ENCODE results near the gene FLVCR1. TPM values are rescaled to one million over a fixed set of nuclear protein-coding genes. Genes with fewer than 3 reads are reported as not detected.

FLVCR1 gene
- total and polyA plus RNA-seq, 2 donors (not counting 3 experiments of a cell fraction or from before 2014, with no cell fraction given), result 3.2 to 11.9 TPM

DNA sequence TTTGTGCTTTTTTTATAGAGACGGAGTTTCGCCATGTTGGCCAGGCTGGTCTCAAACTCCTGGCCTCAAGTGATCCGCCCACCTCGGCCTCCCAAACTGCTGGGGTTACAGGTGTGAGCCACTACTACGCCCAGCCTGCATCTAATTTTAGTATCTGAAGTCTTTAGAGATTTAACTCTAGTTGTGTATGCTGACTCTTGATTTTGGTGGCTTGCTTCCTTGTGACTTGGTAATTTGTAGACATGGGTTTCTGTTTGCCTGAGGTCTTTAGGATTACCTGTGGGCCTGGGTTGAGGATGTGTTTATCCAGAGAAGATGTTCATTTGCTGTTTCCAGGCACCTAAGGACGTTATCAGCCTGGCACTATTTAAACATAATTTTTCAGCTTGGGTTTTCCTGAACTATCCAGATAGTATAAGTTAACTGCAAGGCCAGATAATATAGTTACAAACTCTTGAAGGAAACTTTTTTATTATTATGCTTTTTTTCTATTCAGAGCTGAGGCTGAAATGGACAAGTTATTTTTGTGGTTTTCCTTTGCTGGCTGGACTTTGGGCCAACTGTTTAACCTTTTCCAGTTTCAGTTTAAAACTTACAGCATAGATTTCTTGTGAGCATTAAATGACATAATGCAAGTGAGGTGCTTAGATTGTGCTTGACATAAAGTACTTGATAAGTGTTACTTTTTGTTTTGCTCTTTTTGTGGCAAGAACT lies 84.8 kb downstream of the FLVCR1 start:
- H3K4me1 ChIP-seq (ENCODE audit: control insufficient read depth, extremely low read depth, insufficient read depth, low read length), result no peaks in the 10 kb centered on the region
- POLR2A ChIA-PET, result no interaction called here
- H3K9me1 ChIP-seq (replicated peaks; ENCODE audit: control insufficient read depth, extremely low read depth, insufficient read depth, low read length), result no peaks in the 10 kb centered on the region
- H3K27me3 ChIP-seq (ENCODE audit: control insufficient read depth in 2 of 2, insufficient read depth in 2 of 2, low read length in 2 of 2), result peaks cover 9 to 24% of the 10 kb centered on the region in 2 experiments
- intact Hi-C loops (cut with micrococcal nuclease) (no loop called here), dilution Hi-C loops (cut with MboI; ENCODE audit: extremely low pct_ligation_motif_present, low sequenced_read_pairs) (no loop called here)
- H3K4me2 ChIP-seq (ENCODE audit: insufficient read depth, low read length), result no peak overlapping the region
- no peak overlapping the region for H2AFZ ChIP-seq (ENCODE audit: low read depth, low read length)
- no peaks in the 10 kb centered on the region for H3K36me3 ChIP-seq (ENCODE audit: control insufficient read depth in 2 of 2, extremely low read depth in 1 of 2, insufficient read depth in 2 of 2, low read length in 2 of 2)
- BruUV-seq (replicated peaks), result no TSS peak
- H3K9ac ChIP-seq (replicated peaks; ENCODE audit: extremely low read depth, insufficient read depth, low read length), result no peak overlapping the region
- no peak for DNase-seq (ENCODE audit: low read depth, low spot score)
- no peak for FAIRE-seq
- no peaks in the 10 kb centered on the region for H3K79me2 ChIP-seq (ENCODE audit: control insufficient read depth, insufficient read depth, low read length)
- H4K20me1 ChIP-seq (replicated peaks; ENCODE audit: control insufficient read depth, extremely low read depth, insufficient read depth, low read length), result no peaks in the 10 kb centered on the region
- TF ChIP-seq GATA2 (IDR thresholded peaks at IDR 0.05; ENCODE audit: insufficient read depth, insufficient read length, low read depth, low read length), result no peak
- TF ChIP-seq, protein P1, sequence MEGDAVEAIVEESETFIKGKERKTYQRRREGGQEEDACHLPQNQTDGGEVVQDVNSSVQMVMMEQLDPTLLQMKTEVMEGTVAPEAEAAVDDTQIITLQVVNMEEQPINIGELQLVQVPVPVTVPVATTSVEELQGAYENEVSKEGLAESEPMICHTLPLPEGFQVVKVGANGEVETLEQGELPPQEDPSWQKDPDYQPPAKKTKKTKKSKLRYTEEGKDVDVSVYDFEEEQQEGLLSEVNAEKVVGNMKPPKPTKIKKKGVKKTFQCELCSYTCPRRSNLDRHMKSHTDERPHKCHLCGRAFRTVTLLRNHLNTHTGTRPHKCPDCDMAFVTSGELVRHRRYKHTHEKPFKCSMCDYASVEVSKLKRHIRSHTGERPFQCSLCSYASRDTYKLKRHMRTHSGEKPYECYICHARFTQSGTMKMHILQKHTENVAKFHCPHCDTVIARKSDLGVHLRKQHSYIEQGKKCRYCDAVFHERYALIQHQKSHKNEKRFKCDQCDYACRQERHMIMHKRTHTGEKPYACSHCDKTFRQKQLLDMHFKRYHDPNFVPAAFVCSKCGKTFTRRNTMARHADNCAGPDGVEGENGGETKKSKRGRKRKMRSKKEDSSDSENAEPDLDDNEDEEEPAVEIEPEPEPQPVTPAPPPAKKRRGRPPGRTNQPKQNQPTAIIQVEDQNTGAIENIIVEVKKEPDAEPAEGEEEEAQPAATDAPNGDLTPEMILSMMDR (IDR thresholded peaks at IDR 0.05; ENCODE audit: extremely low read depth in 1 of 2, insufficient read depth in 1 of 2, low read depth in 1 of 2, low read length in 2 of 2), result no peak
- no peak for TF ChIP-seq FOS (IDR thresholded peaks at IDR 0.05; ENCODE audit: borderline replicate concordance, insufficient read depth, low read length)
- TF ChIP-seq EZH2 (IDR thresholded peaks at IDR 0.05; ENCODE audit: borderline replicate concordance, low read depth, low read length, severe bottlenecking), result no peak
- no peak for TF ChIP-seq POLR2A (IDR thresholded peaks at IDR 0.05; ENCODE audit: low read depth, low read length)
- no peak for TF ChIP-seq MYC (IDR thresholded peaks at IDR 0.05; ENCODE audit: low read depth, low read length)
- no peak for TF ChIP-seq MAX (IDR thresholded peaks at IDR 0.05; ENCODE audit: insufficient read depth, insufficient read length)
- no peak for TF ChIP-seq JUN (IDR thresholded peaks at IDR 0.05; ENCODE audit: borderline replicate concordance, insufficient read depth, insufficient read length, low read depth)
- TF ChIP-seq POLR2AphosphoS5 (IDR thresholded peaks at IDR 0.05; ENCODE audit: insufficient read depth, low read depth, low read length), result no peak
- CTCF ChIA-PET, result no interaction called here
- no peaks in the 10 kb centered on the region for H3K9me3 ChIP-seq (replicated peaks; ENCODE audit: control insufficient read depth, insufficient read depth, low read length)
- H3K27ac ChIP-seq (ENCODE audit: insufficient read depth, low read depth, low read length), result no peak overlapping the region
- H3K4me3 ChIP-seq (replicated peaks in 1 of 3; ENCODE audit: insufficient read depth in 1 of 3, low read depth in 1 of 3, low read length in 3 of 3), result no peak overlapping the region
